HG03378 (cell line): Measurements from ENCODE around the gene CD33.
"Not testable (repeated sequence)": the region's sequence is repeated elsewhere in the genome, so short reads cannot be mapped to it uniquely, and the experiment has no call there.

ENCODE experiments used
- ATAC-seq: cut with Tn5 transposase; IDR thresholded peaks from one replicate; pipeline ENCODE4 v1.9.1; 2021; ENCODE audit warnings: mild to moderate bottlenecking, moderate library complexity; ENCODE audit not compliant: unreplicated experiment

The CD33 gene

GRCh38 chr19:51210191-51210784, 14.6 kb upstream of the CD33 start:
- no peak for ATAC-seq

GRCh38 chr19:51210874-51211361, 14.0 kb upstream of the CD33 start:
- ATAC-seq = not testable (repeated sequence)

GRCh38 chr19:51211833-51212232, 13.0 kb upstream of the CD33 start:
- no peak for ATAC-seq

- ATAC-seq = no peak
Measured at GRCh38 chr19:51219307-51219706, 5.6 kb upstream of the CD33 start.

GRCh38 chr19:51219971-51220370, 4.9 kb upstream of the CD33 start:
- ATAC-seq = no peak

GRCh38 chr19:51220996-51221395, 3.9 kb upstream of the CD33 start:
- no peak for ATAC-seq

- no peak for ATAC-seq
Measured at GRCh38 chr19:51224163-51224641, 678 bp upstream of the CD33 start.

- ATAC-seq = no peak
Measured at GRCh38 chr19:51226067-51226466, 1.2 kb downstream of the CD33 start.

GRCh38 chr19:51227326-51227725, 2.4 kb downstream of the CD33 start:
- ATAC-seq = no peak

- ATAC-seq = no peak
Measured at GRCh38 chr19:51227966-51228365, 3.1 kb downstream of the CD33 start.

GRCh38 chr19:51240866-51241265, 16.0 kb downstream of the CD33 start:
- ATAC-seq = no peak

GRCh38 chr19:51242881-51243630, 18.2 kb downstream of the CD33 start:
- no peak for ATAC-seq

GRCh38 chr19:51246164-51246552, 21.3 kb downstream of the CD33 start:
- ATAC-seq = no peak

GRCh38 chr19:51247972-51248590, 23.2 kb downstream of the CD33 start:
- no peak for ATAC-seq

- no peak for ATAC-seq
Measured at GRCh38 chr19:51250786-51251467, 26.0 kb downstream of the CD33 start, which contains the start of gene SIGLECL1. Gene SIGLECL1, plus strand, starts transcription at chr19:51251080. Its CDS starts 12,993 bp downstream, at chr19:51264073.

GRCh38 chr19:51251468-51251820, 26.6 kb downstream of the CD33 start:
- no peak for ATAC-seq

GRCh38 chr19:51252306-51253079, 27.6 kb downstream of the CD33 start:
- no peak for ATAC-seq

- ATAC-seq = no peak
Measured at GRCh38 chr19:51253088-51253806, 28.4 kb downstream of the CD33 start.

GRCh38 chr19:51256155-51256625, 31.3 kb downstream of the CD33 start:
- ATAC-seq = no peak

GRCh38 chr19:51257471-51257870, 32.6 kb downstream of the CD33 start:
- no peak for ATAC-seq
